Glutamatergic neuron (in vitro differentiated cells): Measurements from ENCODE around the gene SEMA4D. TPM values are rescaled to one million over a fixed set of nuclear protein-coding genes. Genes with fewer than 3 reads are reported as not detected.

Experiments
- DNase-seq: peaks from one replicate; pipeline ENCODE4 v3.0.0; 2022
- H3K27ac Mint-ChIP-seq: one replicate; pipeline ENCODE4 v1.8.0; 2020; ENCODE audit warnings: mild to moderate bottlenecking, mixed read lengths, inconsistent platforms; ENCODE audit not compliant: unreplicated experiment
- H3K27me3 Mint-ChIP-seq: one replicate; pipeline ENCODE4 v1.8.0; 2020; ENCODE audit warnings: mild to moderate bottlenecking, moderate library complexity, mixed read lengths, inconsistent platforms; ENCODE audit not compliant: unreplicated experiment
- H3K36me3 Mint-ChIP-seq: one replicate; pipeline ENCODE4 v1.8.0; 2020; ENCODE audit warnings: mild to moderate bottlenecking, mixed read lengths, inconsistent platforms; ENCODE audit not compliant: unreplicated experiment
- H3K4me1 Mint-ChIP-seq: one replicate; pipeline ENCODE4 v1.8.0; 2020; ENCODE audit warnings: mild to moderate bottlenecking, low read depth, mixed read lengths, inconsistent platforms; ENCODE audit not compliant: unreplicated experiment
- H3K4me3 Mint-ChIP-seq: one replicate; pipeline ENCODE4 v1.8.0; 2020; ENCODE audit warnings: mild to moderate bottlenecking, mixed read lengths, inconsistent platforms; ENCODE audit not compliant: unreplicated experiment
- H3K9me3 Mint-ChIP-seq: one replicate; pipeline ENCODE4 v1.8.0; 2020; ENCODE audit warnings: mild to moderate bottlenecking, moderate library complexity, mixed read lengths, inconsistent platforms; ENCODE audit not compliant: unreplicated experiment
- total RNA-seq: library from RNA; stranded (reverse); fragmentation: NEBNext Ultra II Directional; extraction: Animal tissue kit (Norgen Biotek cat#: 25700); gene quantifications from one replicate; pipeline ENCODE4 v1.2.1, GENCODE V29; 2021; ENCODE audit not compliant: unreplicated experiment
- TF ChIP-seq, protein P1 (sequence below): fragments of 200-600 bp; sonication (generic); IDR thresholded peaks from one replicate; pipeline ENCODE4 v1.5.0; 2021; ENCODE audit not compliant: partially characterized antibody, unreplicated experiment

The SEMA4D gene
- total RNA-seq, 1 donor from 2014 or later, result 192 TPM

DNA sequence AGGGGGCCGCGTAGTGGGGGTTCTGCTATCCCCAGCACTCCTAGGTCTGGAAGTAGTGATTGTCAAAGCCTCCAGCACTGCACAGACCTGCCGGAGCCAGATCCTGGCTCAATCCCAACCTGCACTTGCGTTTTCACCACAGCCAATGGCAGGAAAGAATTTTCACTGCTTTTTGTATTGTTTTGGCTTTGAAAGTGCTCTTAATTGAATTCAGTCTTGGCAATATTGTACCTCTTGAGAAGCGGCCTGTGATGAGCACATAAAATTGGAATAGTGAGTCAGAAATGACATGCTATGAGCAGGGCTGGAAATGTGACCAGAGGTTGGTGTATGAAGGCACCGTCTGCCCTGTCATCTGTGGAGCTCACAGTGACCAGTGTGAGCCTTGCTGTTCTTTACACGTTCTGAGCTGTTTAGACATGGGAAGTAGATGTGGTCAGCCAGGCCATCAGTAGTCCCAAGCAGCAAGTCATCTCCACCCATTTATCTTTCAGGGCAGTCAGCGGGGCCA is 138.1 kb downstream of the SEMA4D start:
- H3K4me1 Mint-ChIP-seq, result peaks cover 22% of the 10 kb centered on the region
- no peak overlapping the region for H3K4me3 Mint-ChIP-seq
- peaks cover 9% of the 10 kb centered on the region for H3K9me3 Mint-ChIP-seq
- peaks cover 11% of the 10 kb centered on the region for H3K36me3 Mint-ChIP-seq
- peaks cover 5% of the 10 kb centered on the region for H3K27me3 Mint-ChIP-seq
- no peak for DNase-seq
- TF ChIP-seq, protein P1, sequence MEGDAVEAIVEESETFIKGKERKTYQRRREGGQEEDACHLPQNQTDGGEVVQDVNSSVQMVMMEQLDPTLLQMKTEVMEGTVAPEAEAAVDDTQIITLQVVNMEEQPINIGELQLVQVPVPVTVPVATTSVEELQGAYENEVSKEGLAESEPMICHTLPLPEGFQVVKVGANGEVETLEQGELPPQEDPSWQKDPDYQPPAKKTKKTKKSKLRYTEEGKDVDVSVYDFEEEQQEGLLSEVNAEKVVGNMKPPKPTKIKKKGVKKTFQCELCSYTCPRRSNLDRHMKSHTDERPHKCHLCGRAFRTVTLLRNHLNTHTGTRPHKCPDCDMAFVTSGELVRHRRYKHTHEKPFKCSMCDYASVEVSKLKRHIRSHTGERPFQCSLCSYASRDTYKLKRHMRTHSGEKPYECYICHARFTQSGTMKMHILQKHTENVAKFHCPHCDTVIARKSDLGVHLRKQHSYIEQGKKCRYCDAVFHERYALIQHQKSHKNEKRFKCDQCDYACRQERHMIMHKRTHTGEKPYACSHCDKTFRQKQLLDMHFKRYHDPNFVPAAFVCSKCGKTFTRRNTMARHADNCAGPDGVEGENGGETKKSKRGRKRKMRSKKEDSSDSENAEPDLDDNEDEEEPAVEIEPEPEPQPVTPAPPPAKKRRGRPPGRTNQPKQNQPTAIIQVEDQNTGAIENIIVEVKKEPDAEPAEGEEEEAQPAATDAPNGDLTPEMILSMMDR, result no peak
- H3K27ac Mint-ChIP-seq, result no peak overlapping the region

DNA sequence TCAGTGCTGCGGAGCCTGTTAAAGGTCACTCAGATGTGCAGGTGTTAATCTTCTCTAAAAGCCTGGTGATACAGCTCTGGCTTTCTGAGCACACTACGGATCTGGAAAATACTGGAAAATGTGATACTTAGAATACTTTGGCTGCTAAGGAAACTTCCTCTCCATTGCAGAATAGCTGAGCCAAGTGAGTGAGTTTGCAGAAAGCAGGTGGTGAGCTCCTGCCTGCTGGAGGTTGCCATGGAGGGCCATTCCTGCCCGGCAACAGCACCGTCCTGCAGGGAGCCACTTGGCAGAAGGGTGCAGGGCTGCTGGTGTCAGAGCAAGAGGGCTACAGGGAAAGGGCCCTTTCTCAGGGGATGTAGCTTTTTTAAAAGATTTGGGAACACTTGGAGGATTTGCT is 138.9 kb downstream of the SEMA4D start:
- no peak for DNase-seq
- H3K36me3 Mint-ChIP-seq, result peaks cover 11% of the 10 kb centered on the region
- TF ChIP-seq, protein P1, result no peak
- H3K4me1 Mint-ChIP-seq, result peaks cover 15% of the 10 kb centered on the region
- peaks cover 5% of the 10 kb centered on the region for H3K27me3 Mint-ChIP-seq
- H3K9me3 Mint-ChIP-seq, result peaks cover 6% of the 10 kb centered on the region
- H3K4me3 Mint-ChIP-seq, result no peak overlapping the region
- H3K27ac Mint-ChIP-seq, result no peak overlapping the region

DNA sequence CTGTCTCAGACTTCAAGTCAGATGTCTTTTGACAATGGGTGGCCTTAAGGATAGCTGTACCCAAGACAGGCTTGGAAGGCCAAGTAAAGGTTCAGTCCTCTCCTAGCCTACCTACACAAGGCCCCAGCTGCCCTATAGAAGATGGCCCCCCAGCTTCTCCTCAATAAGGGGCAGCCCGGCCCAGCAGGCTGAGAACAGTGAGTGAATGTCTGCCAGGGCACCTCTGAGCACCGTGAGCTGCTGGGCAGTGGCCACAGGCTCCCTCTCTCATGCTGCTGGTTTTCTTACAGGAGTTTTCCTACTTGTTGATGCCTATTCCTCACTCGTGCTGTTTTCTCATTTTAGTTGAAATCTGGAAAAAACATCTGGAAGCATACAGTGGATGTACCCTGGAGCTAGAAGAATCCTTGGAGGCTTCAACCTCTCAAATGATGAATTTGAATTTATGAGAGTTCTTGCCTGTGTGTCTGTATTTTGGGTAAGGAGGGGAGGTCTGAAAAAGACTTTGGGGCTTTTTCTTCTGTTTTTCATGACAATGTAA is 139.5 kb downstream of the SEMA4D start:
- DNase-seq, result no peak
- Mint-ChIP-seq H3K4me3 (no peak overlapping the region), H3K36me3 (peaks cover 11% of the 10 kb centered on the region), H3K9me3 (peaks cover 6% of the 10 kb centered on the region), H3K27me3 (peaks cover 5% of the 10 kb centered on the region), H3K4me1 (peaks cover 15% of the 10 kb centered on the region), H3K27ac (no peak overlapping the region)
- TF ChIP-seq, protein P1, result no peak

DNA sequence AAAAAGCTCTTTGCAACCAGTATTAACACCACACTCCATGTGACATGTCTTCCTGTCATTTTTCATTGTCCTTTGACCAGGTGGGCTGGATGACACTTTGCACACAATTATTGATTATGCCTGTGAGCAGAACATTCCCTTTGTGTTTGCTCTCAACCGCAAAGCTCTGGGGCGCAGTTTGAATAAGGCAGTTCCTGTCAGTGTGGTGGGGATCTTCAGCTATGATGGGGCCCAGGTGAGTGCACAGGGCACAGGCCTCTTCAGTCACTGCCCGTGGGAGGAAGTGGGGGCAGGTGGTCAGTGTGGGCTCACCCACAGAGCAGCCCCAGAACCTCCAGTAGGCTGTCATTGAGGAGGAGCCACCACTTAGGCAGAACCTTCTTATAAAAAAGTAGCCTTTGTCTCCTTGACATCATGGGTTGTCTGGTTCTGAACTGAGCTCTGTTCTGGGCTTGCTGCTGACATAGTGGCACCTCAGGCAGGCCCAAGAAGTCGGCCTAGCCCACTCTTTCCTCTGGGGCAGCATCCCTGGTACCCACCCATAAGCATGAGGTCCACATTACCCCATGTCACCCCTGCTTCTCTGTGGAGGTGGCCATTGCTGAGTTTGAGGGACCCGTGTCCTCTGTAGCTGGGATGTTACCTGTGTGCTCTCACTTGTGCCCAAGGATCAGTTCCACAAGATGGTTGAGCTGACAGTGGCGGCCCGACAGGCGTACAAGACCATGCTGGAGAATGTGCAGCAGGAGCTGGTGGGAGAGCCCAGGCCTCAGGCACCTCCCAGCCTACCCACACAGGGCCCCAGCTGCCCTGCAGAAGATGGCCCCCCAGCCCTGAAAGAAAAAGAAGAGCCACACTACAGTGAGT is 140.3 kb downstream of the SEMA4D start:
- Mint-ChIP-seq H3K4me3 (no peak overlapping the region), H3K4me1 (peaks cover 15% of the 10 kb centered on the region), H3K9me3 (peaks cover 4% of the 10 kb centered on the region), H3K27me3 (peaks cover 4% of the 10 kb centered on the region), H3K27ac (no peak overlapping the region), H3K36me3 (peaks cover 11% of the 10 kb centered on the region)
- TF ChIP-seq, protein P1, result no peak
- no peak for DNase-seq

DNA sequence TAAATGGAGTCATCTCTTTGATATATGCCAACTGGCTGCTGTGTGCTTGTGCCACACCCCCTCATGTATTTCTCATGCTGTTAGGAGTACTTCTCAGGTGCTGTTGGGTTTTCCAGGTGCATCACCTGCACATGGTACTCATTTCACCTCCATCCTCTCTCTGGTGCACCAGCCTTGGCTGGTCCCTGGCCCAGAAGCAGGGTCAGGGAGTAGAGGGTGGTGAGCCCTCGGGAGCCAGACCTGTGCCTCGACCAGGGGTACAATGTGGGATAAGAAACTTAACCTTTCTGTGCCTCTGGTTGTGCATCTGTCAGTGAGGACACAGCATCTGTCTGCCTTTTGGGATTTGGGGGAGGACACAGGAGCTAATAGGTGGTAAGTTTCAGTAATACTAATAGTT is 141.1 kb downstream of the SEMA4D start:
- TF ChIP-seq, protein P1, result no peak
- no peak for DNase-seq
- Mint-ChIP-seq H3K9me3 (peaks cover 4% of the 10 kb centered on the region), H3K27ac (no peak overlapping the region), H3K27me3 (peaks cover 4% of the 10 kb centered on the region), H3K36me3 (peaks cover 11% of the 10 kb centered on the region), H3K4me3 (no peak overlapping the region), H3K4me1 (peaks cover 15% of the 10 kb centered on the region)
